Osteoblast (primary cell): ENCODE results near the gene PAFAH1B1. TPM values are rescaled to one million over a fixed set of nuclear protein-coding genes. Genes with fewer than 3 reads are reported as not detected.
"Not testable (repeated sequence)": the region's sequence is repeated elsewhere in the genome, so short reads cannot be mapped to it uniquely, and the experiment has no call there.

ENCODE experiments used
- DNase-seq: peaks from one replicate; pipeline ENCODE4 v3.0.0; 2011; ENCODE audit warnings: low spot score, mixed read lengths; ENCODE audit not compliant: insufficient read length; ENCODE audit errors: missing footprints
- H2AFZ ChIP-seq: 2 replicates; pipeline ENCODE4 v1.6.0; 2011; ENCODE audit warnings: mild to moderate bottlenecking, low read length
- H3K27ac ChIP-seq: 2 replicates; pipeline ENCODE4 v1.5.1; 2011; ENCODE audit warnings: mild to moderate bottlenecking, low read depth, low read length, moderate library complexity
- H3K27me3 ChIP-seq: 2 replicates; pipeline ENCODE4 v1.6.0; 2012; ENCODE audit warnings: mild to moderate bottlenecking, control low read depth, inconsistent platforms, low read length, moderate library complexity; ENCODE audit not compliant: insufficient read depth
- H3K36me3 ChIP-seq: 2 replicates; pipeline ENCODE4 v1.5.1; 2011; ENCODE audit warnings: mild to moderate bottlenecking, low read length, control low read depth, moderate library complexity; ENCODE audit not compliant: insufficient read depth
- H3K4me1 ChIP-seq: 2 replicates; pipeline ENCODE4 v1.5.1; 2011; ENCODE audit warnings: mild to moderate bottlenecking, low read length, control low read depth, moderate library complexity; ENCODE audit not compliant: insufficient read depth
- H3K4me2 ChIP-seq: 2 replicates; pipeline ENCODE4 v1.6.0; 2011; ENCODE audit warnings: mild to moderate bottlenecking, low read length; ENCODE audit not compliant: insufficient read depth
- H3K4me3 ChIP-seq: fragments of 200-600 bp; sonication (generic); 3 replicates; pipeline ENCODE4 v1.5.1; 2012; ENCODE audit warnings: mild to moderate bottlenecking, low read length, inconsistent platforms; ENCODE audit not compliant: insufficient read depth
- H3K79me2 ChIP-seq: 2 replicates; pipeline ENCODE4 v1.6.0; 2012; ENCODE audit warnings: mild to moderate bottlenecking, low read length, control low read depth, inconsistent platforms; ENCODE audit not compliant: insufficient read depth
- H3K9me3 ChIP-seq: 2 replicates; pipeline ENCODE4 v1.5.1; 2011; ENCODE audit warnings: low read depth, low read length, control low read depth
- H4K20me1 ChIP-seq: 2 replicates; pipeline ENCODE4 v1.6.0; 2012; ENCODE audit warnings: mild to moderate bottlenecking, low read length, control low read depth; ENCODE audit not compliant: insufficient read depth
- total RNA-seq: library from RNA; depleted of rRNA; stranded (reverse); fragments of >200 nt; gene quantifications from 2 replicates; pipeline ENCODE4 v1.2.3, GENCODE V29; 2012
- TF ChIP-seq, protein P1 (sequence below): IDR thresholded peaks from 2 replicates; pipeline ENCODE4 v1.5.1; 2011; ENCODE audit warnings: mild to moderate bottlenecking, low read depth, low read length, moderate library complexity; ENCODE audit errors: extremely low read depth

Gene PAFAH1B1
- total RNA-seq, 1 donor, result 128 TPM

DNA sequence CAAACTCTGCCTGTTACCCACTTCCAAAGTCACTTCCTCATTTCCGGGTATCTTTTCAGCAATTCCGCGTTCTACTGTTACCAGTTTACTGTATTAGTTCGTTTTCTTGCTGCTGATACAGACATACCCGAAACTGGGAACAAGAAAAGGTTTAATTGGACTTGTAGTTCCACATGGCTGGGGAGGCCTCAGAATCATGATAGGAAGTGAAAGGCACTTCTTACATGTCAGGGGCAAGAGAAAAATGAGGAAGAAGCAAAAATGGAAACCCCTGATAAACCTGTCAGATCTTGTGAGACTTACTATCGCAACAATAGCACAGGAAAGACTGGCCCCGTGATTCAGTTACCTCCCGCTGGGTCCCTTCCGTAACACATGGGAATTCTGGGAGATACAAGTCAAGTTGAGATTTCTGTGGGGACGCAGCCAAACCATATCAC is 30.9 kb downstream of the PAFAH1B1 start:
- Histone ChIP-seq H3K36me3 (peaks cover 7% of the 10 kb centered on the region), H3K4me3 (no peak overlapping the region), H4K20me1 (peaks cover 82% of the 10 kb centered on the region), H2AFZ (no peak overlapping the region), H3K27ac (no peak overlapping the region), H3K79me2 (peaks cover 100% of the 10 kb centered on the region), H3K4me1 (no peaks in the 10 kb centered on the region), H3K27me3 (no peaks in the 10 kb centered on the region), H3K9me3 (no peaks in the 10 kb centered on the region), H3K4me2 (no peak overlapping the region)
- no peak for DNase-seq
- TF ChIP-seq, protein P1, sequence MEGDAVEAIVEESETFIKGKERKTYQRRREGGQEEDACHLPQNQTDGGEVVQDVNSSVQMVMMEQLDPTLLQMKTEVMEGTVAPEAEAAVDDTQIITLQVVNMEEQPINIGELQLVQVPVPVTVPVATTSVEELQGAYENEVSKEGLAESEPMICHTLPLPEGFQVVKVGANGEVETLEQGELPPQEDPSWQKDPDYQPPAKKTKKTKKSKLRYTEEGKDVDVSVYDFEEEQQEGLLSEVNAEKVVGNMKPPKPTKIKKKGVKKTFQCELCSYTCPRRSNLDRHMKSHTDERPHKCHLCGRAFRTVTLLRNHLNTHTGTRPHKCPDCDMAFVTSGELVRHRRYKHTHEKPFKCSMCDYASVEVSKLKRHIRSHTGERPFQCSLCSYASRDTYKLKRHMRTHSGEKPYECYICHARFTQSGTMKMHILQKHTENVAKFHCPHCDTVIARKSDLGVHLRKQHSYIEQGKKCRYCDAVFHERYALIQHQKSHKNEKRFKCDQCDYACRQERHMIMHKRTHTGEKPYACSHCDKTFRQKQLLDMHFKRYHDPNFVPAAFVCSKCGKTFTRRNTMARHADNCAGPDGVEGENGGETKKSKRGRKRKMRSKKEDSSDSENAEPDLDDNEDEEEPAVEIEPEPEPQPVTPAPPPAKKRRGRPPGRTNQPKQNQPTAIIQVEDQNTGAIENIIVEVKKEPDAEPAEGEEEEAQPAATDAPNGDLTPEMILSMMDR, result no peak

DNA sequence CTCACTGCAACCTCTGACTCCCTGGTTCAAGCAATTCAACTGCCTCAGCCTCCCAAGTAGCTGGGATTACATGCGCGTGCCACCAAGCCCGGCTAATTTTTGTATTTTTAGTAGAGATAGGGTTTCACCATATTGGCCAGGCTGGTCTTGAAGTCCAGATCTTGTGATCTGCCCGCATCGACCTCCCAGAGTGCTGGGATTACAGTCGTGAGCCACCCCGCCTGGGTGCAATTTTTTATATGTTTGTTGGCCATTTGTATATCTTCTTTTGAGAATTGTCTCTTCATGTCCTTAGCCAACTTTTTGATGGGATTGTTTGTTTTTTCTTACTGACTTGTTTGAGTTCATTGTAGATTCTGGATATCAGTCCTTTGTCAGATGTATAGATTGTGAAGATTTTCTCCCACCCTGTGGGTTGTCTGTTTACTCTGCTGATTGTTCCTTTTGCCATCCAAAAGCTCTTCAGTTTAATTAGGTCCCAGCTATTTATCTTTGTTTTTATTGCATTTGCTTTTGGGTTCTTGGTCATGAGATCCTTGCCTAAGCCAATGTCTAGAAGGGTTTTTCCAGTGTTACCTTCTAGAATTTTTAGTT is 33.3 kb downstream of the PAFAH1B1 start:
- peaks cover 100% of the 10 kb centered on the region for H3K79me2 ChIP-seq
- H2AFZ ChIP-seq, H3K27ac ChIP-seq, H3K4me1 ChIP-seq, DNase-seq, H3K36me3 ChIP-seq, H3K4me3 ChIP-seq, H3K27me3 ChIP-seq, H3K4me2 ChIP-seq, H3K9me3 ChIP-seq: not testable (repeated sequence)
- peaks cover 87% of the 10 kb centered on the region for H4K20me1 ChIP-seq

DNA sequence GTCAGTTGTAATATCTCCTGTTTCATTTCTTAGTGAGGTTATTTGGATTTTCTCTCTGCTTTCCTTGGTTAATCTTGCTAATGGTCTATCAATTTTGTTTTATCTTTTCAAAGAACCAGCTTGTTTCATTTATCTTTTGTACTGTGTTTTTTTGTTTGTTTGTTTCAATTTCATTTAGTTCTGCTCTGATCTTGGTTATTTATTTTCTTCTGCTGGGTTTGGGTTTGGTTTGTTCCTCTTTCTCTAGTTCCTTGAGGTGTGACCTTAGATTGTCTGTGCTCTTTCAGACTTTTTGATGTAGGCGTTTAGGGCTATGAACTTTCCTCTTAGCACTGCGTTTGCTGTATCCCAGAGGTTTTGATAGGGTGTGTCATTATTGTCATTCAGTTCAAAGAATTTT is 35.5 kb downstream of the PAFAH1B1 start:
- Histone ChIP-seq H3K79me2 (peaks cover 99% of the 10 kb centered on the region), H4K20me1 (peaks cover 91% of the 10 kb centered on the region)
- not testable (repeated sequence) for H2AFZ ChIP-seq, H3K36me3 ChIP-seq, H3K4me1 ChIP-seq, H3K27ac ChIP-seq, H3K4me2 ChIP-seq, H3K27me3 ChIP-seq, H3K4me3 ChIP-seq, DNase-seq, H3K9me3 ChIP-seq

DNA sequence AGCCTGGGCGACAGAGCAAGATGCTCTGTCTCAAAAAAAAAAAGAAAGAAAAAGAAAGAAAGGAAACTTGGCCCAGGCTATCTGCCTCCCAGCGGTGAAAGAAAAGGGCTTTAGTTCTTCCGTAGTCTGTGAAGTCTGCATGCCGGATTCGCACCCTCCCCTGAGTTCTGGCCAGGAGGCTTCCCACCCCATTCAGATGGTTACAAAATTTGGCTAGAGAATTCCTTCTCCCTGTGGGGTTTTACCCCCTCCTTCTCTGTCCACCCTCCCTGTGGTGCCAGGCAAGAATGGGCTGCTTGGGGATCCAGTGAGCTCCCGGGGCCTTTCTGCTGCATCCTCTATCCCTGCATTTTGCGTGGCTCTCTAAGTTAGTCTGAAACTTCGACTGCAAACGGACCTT is 37.8 kb downstream of the PAFAH1B1 start:
- H3K36me3 ChIP-seq, result peaks cover 9% of the 10 kb centered on the region
- H3K9me3 ChIP-seq, result no peaks in the 10 kb centered on the region
- peaks cover 6% of the 10 kb centered on the region for H3K4me1 ChIP-seq
- H3K27ac ChIP-seq, result no peak overlapping the region
- TF ChIP-seq, protein P1, result no peak
- H3K4me3 ChIP-seq, result no peak overlapping the region
- peaks cover 90% of the 10 kb centered on the region for H4K20me1 ChIP-seq
- H2AFZ ChIP-seq, result no peak overlapping the region
- H3K27me3 ChIP-seq, result no peaks in the 10 kb centered on the region
- DNase-seq, result peak; percentile 51
- no peak overlapping the region for H3K4me2 ChIP-seq
- peaks cover 99% of the 10 kb centered on the region for H3K79me2 ChIP-seq

DNA sequence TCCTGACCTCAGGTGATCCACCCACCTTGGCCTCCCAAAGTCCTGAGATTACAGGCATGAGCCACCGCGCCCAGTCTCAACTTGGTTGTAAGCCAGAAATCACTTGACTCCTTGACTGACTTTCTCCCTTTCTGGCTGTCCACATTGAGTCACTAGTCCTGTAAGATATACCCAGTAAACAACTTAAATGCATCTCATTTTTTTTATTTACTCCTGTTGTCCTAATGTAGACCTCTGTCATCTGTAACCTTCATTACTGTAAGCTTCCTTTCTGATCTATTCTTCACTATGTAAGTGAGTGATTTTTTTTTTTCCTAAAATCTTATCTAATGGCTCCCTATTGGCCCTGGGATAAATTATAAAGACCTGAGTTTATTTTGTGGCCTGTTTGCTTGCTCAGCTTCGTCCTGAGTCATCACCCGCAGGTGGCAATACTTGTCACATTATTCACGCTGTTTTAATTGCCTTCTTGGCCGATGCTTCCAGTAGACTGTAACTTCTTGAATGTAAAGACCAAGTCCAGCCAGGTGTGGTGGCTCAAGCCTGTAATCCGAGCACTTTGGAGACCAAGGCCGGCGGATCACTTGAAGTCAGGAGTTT is 41.0 kb downstream of the PAFAH1B1 start:
- DNase-seq, result no peak

More for the DNA sequence above, 41.0 kb downstream of the PAFAH1B1 start:
- Histone ChIP-seq H3K9me3 (no peaks in the 10 kb centered on the region), H3K27ac (no peak overlapping the region), H3K36me3 (peaks cover 26% of the 10 kb centered on the region), H2AFZ (no peak overlapping the region), H3K4me3 (no peak overlapping the region), H3K27me3 (no peaks in the 10 kb centered on the region), H3K4me1 (peaks cover 6% of the 10 kb centered on the region), H3K79me2 (peaks cover 98% of the 10 kb centered on the region), H4K20me1 (peaks cover 90% of the 10 kb centered on the region), H3K4me2 (no peak overlapping the region)
- TF ChIP-seq, protein P1, result no peak
